Activated naive CD8-positive, alpha-beta T cell treated with anti-CD3 and anti-CD28 coated beads, Interleukin-2, amount 10 ng/mL, durations not matched to agents 7 days and 5 days (primary cell): ENCODE measurements around the gene ALPK3. TPM values are rescaled to one million over a fixed set of nuclear protein-coding genes. Genes with fewer than 3 reads are reported as not detected.
A peak's percentile ranks its signal among the peaks of the same experiment; 100 is the strongest.

Source experiments
- ATAC-seq: fragments of 150-1000 bp; cut with Tn5 transposase; one replicate; pipeline ENCODE4 v1.10.0; 2021; ENCODE audit warnings: low read depth, moderate library complexity
- POLR2A ChIA-PET: fragments of 350-600 bp; sonication (Branson Sonifier 250); formaldehyde crosslinking; loops from one replicate; lab custom pipeline; 2021; ENCODE audit warnings: antibody characterized with exemption; lab: Charles Lee
- DNase-seq: peaks from one replicate; pipeline ENCODE4 v3.0.0; 2021
- H3K27ac Mint-ChIP-seq: one replicate; pipeline ENCODE4 v1.8.0; 2022; ENCODE audit warnings: mild to moderate bottlenecking, mixed read lengths
- H3K27me3 Mint-ChIP-seq: one replicate; pipeline ENCODE4 v1.8.0; 2022; ENCODE audit warnings: mild to moderate bottlenecking, moderate library complexity, mixed read lengths
- H3K36me3 Mint-ChIP-seq: one replicate; pipeline ENCODE4 v1.8.0; 2021; ENCODE audit warnings: mild to moderate bottlenecking, mixed read lengths
- H3K4me1 Mint-ChIP-seq: one replicate; pipeline ENCODE4 v1.8.0; 2021; ENCODE audit warnings: mixed read lengths
- H3K4me3 Mint-ChIP-seq: one replicate; pipeline ENCODE4 v1.8.0; 2022; ENCODE audit warnings: mild to moderate bottlenecking, moderate library complexity, mixed read lengths
- H3K9me3 Mint-ChIP-seq: one replicate; pipeline ENCODE4 v1.8.0; 2021; ENCODE audit warnings: mixed read lengths
- total RNA-seq, 2 experiments: library from RNA; stranded (reverse); gene quantifications; one replicate each; pipeline ENCODE4 v1.2.3, GENCODE V29; 2021

Gene ALPK3, protein sequence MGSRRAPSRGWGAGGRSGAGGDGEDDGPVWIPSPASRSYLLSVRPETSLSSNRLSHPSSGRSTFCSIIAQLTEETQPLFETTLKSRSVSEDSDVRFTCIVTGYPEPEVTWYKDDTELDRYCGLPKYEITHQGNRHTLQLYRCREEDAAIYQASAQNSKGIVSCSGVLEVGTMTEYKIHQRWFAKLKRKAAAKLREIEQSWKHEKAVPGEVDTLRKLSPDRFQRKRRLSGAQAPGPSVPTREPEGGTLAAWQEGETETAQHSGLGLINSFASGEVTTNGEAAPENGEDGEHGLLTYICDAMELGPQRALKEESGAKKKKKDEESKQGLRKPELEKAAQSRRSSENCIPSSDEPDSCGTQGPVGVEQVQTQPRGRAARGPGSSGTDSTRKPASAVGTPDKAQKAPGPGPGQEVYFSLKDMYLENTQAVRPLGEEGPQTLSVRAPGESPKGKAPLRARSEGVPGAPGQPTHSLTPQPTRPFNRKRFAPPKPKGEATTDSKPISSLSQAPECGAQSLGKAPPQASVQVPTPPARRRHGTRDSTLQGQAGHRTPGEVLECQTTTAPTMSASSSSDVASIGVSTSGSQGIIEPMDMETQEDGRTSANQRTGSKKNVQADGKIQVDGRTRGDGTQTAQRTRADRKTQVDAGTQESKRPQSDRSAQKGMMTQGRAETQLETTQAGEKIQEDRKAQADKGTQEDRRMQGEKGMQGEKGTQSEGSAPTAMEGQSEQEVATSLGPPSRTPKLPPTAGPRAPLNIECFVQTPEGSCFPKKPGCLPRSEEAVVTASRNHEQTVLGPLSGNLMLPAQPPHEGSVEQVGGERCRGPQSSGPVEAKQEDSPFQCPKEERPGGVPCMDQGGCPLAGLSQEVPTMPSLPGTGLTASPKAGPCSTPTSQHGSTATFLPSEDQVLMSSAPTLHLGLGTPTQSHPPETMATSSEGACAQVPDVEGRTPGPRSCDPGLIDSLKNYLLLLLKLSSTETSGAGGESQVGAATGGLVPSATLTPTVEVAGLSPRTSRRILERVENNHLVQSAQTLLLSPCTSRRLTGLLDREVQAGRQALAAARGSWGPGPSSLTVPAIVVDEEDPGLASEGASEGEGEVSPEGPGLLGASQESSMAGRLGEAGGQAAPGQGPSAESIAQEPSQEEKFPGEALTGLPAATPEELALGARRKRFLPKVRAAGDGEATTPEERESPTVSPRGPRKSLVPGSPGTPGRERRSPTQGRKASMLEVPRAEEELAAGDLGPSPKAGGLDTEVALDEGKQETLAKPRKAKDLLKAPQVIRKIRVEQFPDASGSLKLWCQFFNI (N-terminal part only)
- under 1 TPM; 0.17 to 0.28 TPM for total RNA-seq

- POLR2A ChIA-PET = no interaction called here
- H3K4me3 Mint-ChIP-seq = peak within 1 kb of the TSS; percentile 53
- DNase-seq (no peak), ATAC-seq (no peak)
- H3K27me3 Mint-ChIP-seq = peaks cover 14% of the 10 kb centered on the region
- no peaks in the 10 kb centered on the region for H3K9me3 Mint-ChIP-seq
- H3K27ac Mint-ChIP-seq = no peak within 1 kb of the TSS
- H3K36me3 Mint-ChIP-seq = no peaks in the 10 kb centered on the region
- peaks cover 5% of the 10 kb centered on the region for H3K4me1 Mint-ChIP-seq
These were observed at the start of gene ALPK3 for GRCh38 chr15:84816694-84817465. ALPK3 (plus strand) TSS chr15:84817356; CDS start chr15:84817453, 97 bp downstream.

DNA sequence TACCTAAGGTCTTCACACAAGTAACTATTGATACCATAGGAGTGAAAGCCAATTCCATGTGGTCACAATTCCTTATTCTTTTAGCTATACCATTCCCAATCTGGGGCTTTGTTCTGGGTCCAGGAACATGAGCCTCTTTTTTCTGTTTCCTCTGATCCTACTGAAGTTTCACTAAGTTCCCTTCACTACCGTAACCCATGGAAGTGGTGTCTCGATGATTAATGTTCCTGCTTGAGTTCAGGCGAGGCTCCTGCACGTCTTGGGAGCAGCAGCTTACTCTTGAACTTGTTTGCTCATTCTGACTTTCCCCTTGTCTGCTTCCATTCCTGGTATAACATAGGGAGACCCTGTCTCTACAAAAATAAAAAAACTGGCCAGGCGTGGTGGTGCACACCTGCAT is 45.1 kb upstream of the ALPK3 start:
- H3K27me3 Mint-ChIP-seq = no peaks in the 10 kb centered on the region
- no peak overlapping the region for H3K4me3 Mint-ChIP-seq
- peaks cover 16% of the 10 kb centered on the region for H3K4me1 Mint-ChIP-seq
- H3K27ac Mint-ChIP-seq = no peak overlapping the region
- no peaks in the 10 kb centered on the region for H3K9me3 Mint-ChIP-seq
- DNase-seq (no peak), ATAC-seq (no peak)
- H3K36me3 Mint-ChIP-seq = peaks cover 30% of the 10 kb centered on the region
- POLR2A ChIA-PET = interaction anchor here (0.6 kb wide), 1 partner anchor 15 kb away, joined by 3 read pairs; no protein-coding TSS in a partner anchor

GRCh38 chr15:84772467-84772866 is 44.7 kb upstream of the ALPK3 start:
- Mint-ChIP-seq H3K27ac (no peak overlapping the region), H3K4me3 (no peak overlapping the region), H3K36me3 (peaks cover 27% of the 10 kb centered on the region), H3K9me3 (no peaks in the 10 kb centered on the region), H3K4me1 (peaks cover 16% of the 10 kb centered on the region), H3K27me3 (no peaks in the 10 kb centered on the region)
- DNase-seq = no peak
- POLR2A ChIA-PET = interaction anchor here (0.6 kb wide), 1 partner anchor 15 kb away, joined by 3 read pairs; no protein-coding TSS in a partner anchor
- no peak for ATAC-seq

- no peaks in the 10 kb centered on the region for H3K9me3 Mint-ChIP-seq
- no peak overlapping the region for H3K27ac Mint-ChIP-seq
- H3K36me3 Mint-ChIP-seq = peaks cover 21% of the 10 kb centered on the region
- H3K4me1 Mint-ChIP-seq = peaks cover 16% of the 10 kb centered on the region
- H3K4me3 Mint-ChIP-seq = no peak overlapping the region
- H3K27me3 Mint-ChIP-seq = no peaks in the 10 kb centered on the region
- POLR2A ChIA-PET = no interaction called here
- DNase-seq (no peak), ATAC-seq (no peak)
These were observed 43.4 kb upstream of the ALPK3 start for GRCh38 chr15:84773716-84774115.

- no peak for ATAC-seq
- no peak overlapping the region for H3K27ac Mint-ChIP-seq
- H3K4me1 Mint-ChIP-seq = peaks cover 8% of the 10 kb centered on the region
- peaks cover 12% of the 10 kb centered on the region for H3K36me3 Mint-ChIP-seq
- H3K9me3 Mint-ChIP-seq = no peaks in the 10 kb centered on the region
- no peak overlapping the region for H3K4me3 Mint-ChIP-seq
- no peak for DNase-seq
- POLR2A ChIA-PET = no interaction called here
- no peaks in the 10 kb centered on the region for H3K27me3 Mint-ChIP-seq
These were observed 41.2 kb upstream of the ALPK3 start for GRCh38 chr15:84775867-84776449.

GRCh38 chr15:84778194-84778593 is 39.0 kb upstream of the ALPK3 start:
- ATAC-seq (no peak), DNase-seq (no peak)
- peaks cover 19% of the 10 kb centered on the region for H3K4me1 Mint-ChIP-seq
- H3K4me3 Mint-ChIP-seq = no peak overlapping the region
- H3K36me3 Mint-ChIP-seq = peaks cover 15% of the 10 kb centered on the region
- no peaks in the 10 kb centered on the region for H3K27me3 Mint-ChIP-seq
- POLR2A ChIA-PET = interaction anchor here (0.6 kb wide), 1 partner anchor 138 kb away, joined by 4 read pairs; no protein-coding TSS in a partner anchor
- H3K9me3 Mint-ChIP-seq = no peaks in the 10 kb centered on the region
- H3K27ac Mint-ChIP-seq = no peak overlapping the region

GRCh38 chr15:84780492-84780891 is 36.7 kb upstream of the ALPK3 start:
- no peaks in the 10 kb centered on the region for H3K9me3 Mint-ChIP-seq
- H3K27me3 Mint-ChIP-seq = no peaks in the 10 kb centered on the region
- POLR2A ChIA-PET = no interaction called here
- no peak overlapping the region for H3K4me3 Mint-ChIP-seq
- H3K4me1 Mint-ChIP-seq = peaks cover 25% of the 10 kb centered on the region
- H3K36me3 Mint-ChIP-seq = peaks cover 24% of the 10 kb centered on the region
- H3K27ac Mint-ChIP-seq = no peak overlapping the region
- no peak for ATAC-seq
- DNase-seq = no peak

- Mint-ChIP-seq H3K27me3 (no peaks in the 10 kb centered on the region), H3K27ac (no peak overlapping the region), H3K9me3 (no peaks in the 10 kb centered on the region), H3K36me3 (peaks cover 29% of the 10 kb centered on the region), H3K4me1 (peaks cover 31% of the 10 kb centered on the region), H3K4me3 (no peak overlapping the region)
- DNase-seq = no peak
- POLR2A ChIA-PET = no interaction called here
- no peak for ATAC-seq
These were observed 35.7 kb upstream of the ALPK3 start for GRCh38 chr15:84781495-84781894.

- Mint-ChIP-seq H3K9me3 (no peaks in the 10 kb centered on the region), H3K4me1 (peaks cover 31% of the 10 kb centered on the region), H3K36me3 (peaks cover 29% of the 10 kb centered on the region), H3K27ac (peak overlapping the region; percentile 26), H3K4me3 (no peak overlapping the region), H3K27me3 (no peaks in the 10 kb centered on the region)
- POLR2A ChIA-PET = no interaction called here
- DNase-seq (no peak), ATAC-seq (peak; percentile 71)
These were observed 34.8 kb upstream of the ALPK3 start for GRCh38 chr15:84782346-84782745.

DNA sequence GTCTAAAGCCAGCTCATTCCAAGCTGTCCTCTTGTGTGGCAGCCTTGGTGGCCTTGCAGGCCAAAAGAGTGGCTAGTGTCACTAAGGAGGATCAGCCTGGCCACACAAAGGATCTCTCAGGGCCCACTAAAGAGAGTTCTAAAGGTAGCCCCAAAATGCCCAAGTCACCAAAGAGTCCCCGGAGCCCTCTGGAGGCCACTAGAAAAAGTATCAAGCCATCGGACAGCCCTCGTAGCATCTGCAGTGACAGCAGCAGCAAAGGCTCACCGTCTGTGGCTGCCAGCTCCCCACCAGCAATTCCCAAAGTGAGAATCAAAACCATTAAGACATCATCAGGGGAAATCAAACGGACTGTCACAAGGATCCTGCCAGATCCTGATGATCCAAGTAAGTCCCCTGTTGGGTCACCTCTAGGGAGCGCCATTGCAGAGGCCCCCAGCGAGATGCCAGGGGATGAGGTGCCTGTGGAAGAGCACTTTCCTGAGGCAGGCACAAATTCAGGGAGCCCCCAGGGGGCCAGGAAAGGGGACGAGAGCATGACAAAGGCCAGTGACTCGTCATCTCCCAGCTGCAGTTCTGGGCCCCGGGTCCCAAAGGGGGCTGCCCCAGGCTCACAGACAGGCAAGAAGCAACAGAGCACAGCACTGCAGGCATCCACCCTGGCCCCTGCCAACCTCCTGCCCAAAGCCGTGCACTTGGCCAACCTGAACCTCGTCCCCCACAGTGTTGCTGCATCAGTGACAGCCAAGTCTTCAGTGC is 33.5 kb upstream of the ALPK3 start:
- POLR2A ChIA-PET = no interaction called here
- no peak for DNase-seq
- Mint-ChIP-seq H3K9me3 (no peaks in the 10 kb centered on the region), H3K4me3 (no peak overlapping the region), H3K27ac (no peak overlapping the region), H3K27me3 (no peaks in the 10 kb centered on the region), H3K4me1 (peaks cover 31% of the 10 kb centered on the region), H3K36me3 (peaks cover 27% of the 10 kb centered on the region)
- ATAC-seq = no peak

- no peak for ATAC-seq
- POLR2A ChIA-PET = no interaction called here
- DNase-seq = no peak
- Mint-ChIP-seq H3K27ac (no peak overlapping the region), H3K9me3 (no peaks in the 10 kb centered on the region), H3K4me1 (peaks cover 31% of the 10 kb centered on the region), H3K27me3 (no peaks in the 10 kb centered on the region), H3K4me3 (no peak overlapping the region), H3K36me3 (peaks cover 26% of the 10 kb centered on the region)
These were observed 32.9 kb upstream of the ALPK3 start for GRCh38 chr15:84784262-84784661.
